Measurements from ENCODE around the gene N4BP2L1. TPM values are rescaled to one million over a fixed set of nuclear protein-coding genes. Genes with fewer than 3 reads are reported as not detected.

N4BP2L1 gene
- total RNA-seq, 1 experiment from 2014 or later, result 9.3 TPM

- CTCF ChIA-PET, result no interaction called here
- Mint-ChIP-seq H3K9me3 (ENCODE audit: unreplicated experiment) (peaks cover 15% of the 10 kb centered on the region), H3K27ac (ENCODE audit: unreplicated experiment) (no peak overlapping the region), H3K27me3 (ENCODE audit: insufficient read depth, unreplicated experiment) (no peaks in the 10 kb centered on the region), H3K4me1 (ENCODE audit: low read depth, unreplicated experiment) (peaks cover 12% of the 10 kb centered on the region), H3K4me3 (ENCODE audit: unreplicated experiment) (no peak overlapping the region), H3K36me3 (ENCODE audit: insufficient read depth, unreplicated experiment) (peaks cover 7% of the 10 kb centered on the region)
- H3K36me3 ChIP-seq (ENCODE audit: control insufficient read depth, insufficient read depth, low read length), result no peaks in the 10 kb centered on the region; the same call in 1 of the 2 replicates
- TF ChIP-seq, protein P1, sequence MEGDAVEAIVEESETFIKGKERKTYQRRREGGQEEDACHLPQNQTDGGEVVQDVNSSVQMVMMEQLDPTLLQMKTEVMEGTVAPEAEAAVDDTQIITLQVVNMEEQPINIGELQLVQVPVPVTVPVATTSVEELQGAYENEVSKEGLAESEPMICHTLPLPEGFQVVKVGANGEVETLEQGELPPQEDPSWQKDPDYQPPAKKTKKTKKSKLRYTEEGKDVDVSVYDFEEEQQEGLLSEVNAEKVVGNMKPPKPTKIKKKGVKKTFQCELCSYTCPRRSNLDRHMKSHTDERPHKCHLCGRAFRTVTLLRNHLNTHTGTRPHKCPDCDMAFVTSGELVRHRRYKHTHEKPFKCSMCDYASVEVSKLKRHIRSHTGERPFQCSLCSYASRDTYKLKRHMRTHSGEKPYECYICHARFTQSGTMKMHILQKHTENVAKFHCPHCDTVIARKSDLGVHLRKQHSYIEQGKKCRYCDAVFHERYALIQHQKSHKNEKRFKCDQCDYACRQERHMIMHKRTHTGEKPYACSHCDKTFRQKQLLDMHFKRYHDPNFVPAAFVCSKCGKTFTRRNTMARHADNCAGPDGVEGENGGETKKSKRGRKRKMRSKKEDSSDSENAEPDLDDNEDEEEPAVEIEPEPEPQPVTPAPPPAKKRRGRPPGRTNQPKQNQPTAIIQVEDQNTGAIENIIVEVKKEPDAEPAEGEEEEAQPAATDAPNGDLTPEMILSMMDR (IDR thresholded peaks at IDR 0.05; ENCODE audit: insufficient read depth in 1 of 2, low read depth in 1 of 2, low read length in 1 of 2, severe bottlenecking in 1 of 2, unreplicated experiment in 1 of 2), result peak; percentile 43 to 60
- intact Hi-C loops (cut with micrococcal nuclease; ENCODE audit: unreplicated experiment), result no loop called here
- H3K27me3 ChIP-seq (replicated peaks; ENCODE audit: control insufficient read depth, insufficient read depth, low read length), result no peaks in the 10 kb centered on the region
- DNase-seq, result peak; percentile 40 to 49
- BruUV-seq (replicated peaks), result no TSS peak
- peaks cover 15% of the 10 kb centered on the region; the same call in 1 of the 2 replicates for H3K9me3 ChIP-seq
- no peaks in the 10 kb centered on the region for H3K4me1 ChIP-seq
- POLR2A ChIA-PET, result no interaction called here
- no peak overlapping the region for H3K4me3 ChIP-seq (ENCODE audit: low read depth, low read length)
Observed at GRCh38 chr13:32415019-32415418, 12.9 kb downstream of the N4BP2L1 start.

DNA sequence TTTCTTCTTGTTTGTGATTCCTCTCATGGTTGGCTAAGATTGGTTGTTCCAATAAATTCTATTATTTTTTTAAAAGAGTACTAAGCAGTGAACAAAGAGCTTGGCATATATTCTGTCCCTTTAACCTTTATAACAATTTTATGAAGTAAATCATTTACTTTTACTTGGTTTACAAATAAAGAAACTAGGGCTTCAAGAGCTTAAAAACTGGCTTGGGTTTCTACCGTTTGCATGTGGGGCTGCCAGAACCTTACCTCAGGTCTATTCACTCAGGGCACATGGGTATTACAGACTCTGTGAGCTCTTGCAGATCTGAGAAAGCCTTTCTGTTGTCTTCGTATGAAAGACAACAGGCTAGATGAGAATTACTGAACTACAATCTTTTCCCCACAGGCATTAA is 13.3 kb downstream of the N4BP2L1 start:
- Mint-ChIP-seq H3K27me3 (ENCODE audit: insufficient read depth, unreplicated experiment) (no peaks in the 10 kb centered on the region), H3K36me3 (ENCODE audit: insufficient read depth, unreplicated experiment) (peaks cover 3% of the 10 kb centered on the region), H3K4me3 (ENCODE audit: unreplicated experiment) (no peak overlapping the region), H3K4me1 (ENCODE audit: low read depth, unreplicated experiment) (peaks cover 16% of the 10 kb centered on the region), H3K9me3 (ENCODE audit: unreplicated experiment) (peaks cover 15% of the 10 kb centered on the region), H3K27ac (ENCODE audit: unreplicated experiment) (no peak overlapping the region)
- no peak for DNase-seq
- H3K36me3 ChIP-seq (ENCODE audit: control insufficient read depth, insufficient read depth, low read length), result no peaks in the 10 kb centered on the region; the same call in 1 of the 2 replicates
- TF ChIP-seq, protein P1 (IDR thresholded peaks at IDR 0.05; ENCODE audit: insufficient read depth in 1 of 2, low read depth in 1 of 2, low read length in 1 of 2, severe bottlenecking in 1 of 2, unreplicated experiment in 1 of 2), result no peak
- no peak overlapping the region for H3K4me3 ChIP-seq (ENCODE audit: low read depth, low read length)
- peaks cover 10% of the 10 kb centered on the region; the same call in 1 of the 2 replicates for H3K9me3 ChIP-seq
- BruUV-seq (replicated peaks), result no TSS peak
- intact Hi-C loops (cut with micrococcal nuclease; ENCODE audit: unreplicated experiment), result no loop called here
- POLR2A ChIA-PET, result no interaction called here
- no peaks in the 10 kb centered on the region for H3K27me3 ChIP-seq (replicated peaks; ENCODE audit: control insufficient read depth, insufficient read depth, low read length)
- no peaks in the 10 kb centered on the region for H3K4me1 ChIP-seq
- CTCF ChIA-PET, result no interaction called here

GRCh38 chr13:32413284-32413683 is 14.6 kb downstream of the N4BP2L1 start:
- POLR2A ChIA-PET, result no interaction called here
- Mint-ChIP-seq H3K27me3 (ENCODE audit: insufficient read depth, unreplicated experiment) (no peaks in the 10 kb centered on the region), H3K27ac (ENCODE audit: unreplicated experiment) (no peak overlapping the region), H3K9me3 (ENCODE audit: unreplicated experiment) (peaks cover 9% of the 10 kb centered on the region), H3K4me1 (ENCODE audit: low read depth, unreplicated experiment) (peaks cover 27% of the 10 kb centered on the region), H3K4me3 (ENCODE audit: unreplicated experiment) (no peak overlapping the region), H3K36me3 (ENCODE audit: insufficient read depth, unreplicated experiment) (no peaks in the 10 kb centered on the region)
- BruUV-seq (replicated peaks), result no TSS peak
- CTCF ChIA-PET, result no interaction called here
- Histone ChIP-seq H3K9me3 (peaks cover 3% of the 10 kb centered on the region; the same call in 1 of the 2 replicates), H3K27me3 (replicated peaks; ENCODE audit: control insufficient read depth, insufficient read depth, low read length) (no peaks in the 10 kb centered on the region), H3K36me3 (ENCODE audit: control insufficient read depth, insufficient read depth, low read length) (no peaks in the 10 kb centered on the region; the same call in 1 of the 2 replicates), H3K4me1 (0 out of 2 replicates have a peak, but pooled peaks cover 3% of the 10 kb centered on the region), H3K4me3 (ENCODE audit: low read depth, low read length) (no peak overlapping the region)
- TF ChIP-seq, protein P1 (IDR thresholded peaks at IDR 0.05; ENCODE audit: insufficient read depth in 1 of 2, low read depth in 1 of 2, low read length in 1 of 2, severe bottlenecking in 1 of 2, unreplicated experiment in 1 of 2), result no peak
- DNase-seq, result no peak
- intact Hi-C loops (cut with micrococcal nuclease; ENCODE audit: unreplicated experiment), result no loop called here
